LNCaP clone FGC (cell line): ENCODE results near the gene DTWD2.
"Not testable (repeated sequence)": the region's sequence is repeated elsewhere in the genome, so short reads cannot be mapped to it uniquely, and the experiment has no call there.

ENCODE experiments used
- DNase-seq: peaks from one replicate; pipeline ENCODE4 v3.0.0-alpha.2; 2011; ENCODE audit warnings: low read depth
- H3K4me3 ChIP-seq: 2 replicates; pipeline ENCODE4 v1.5.1; 2011; ENCODE audit warnings: mild to moderate bottlenecking, low read depth, low read length, control low read depth
- TF ChIP-seq, protein P1 (sequence below): IDR thresholded peaks from 2 replicates; pipeline ENCODE4 v1.5.1; 2012; ENCODE audit warnings: mild to moderate bottlenecking; ENCODE audit not compliant: control insufficient read depth, insufficient read depth; ENCODE audit errors: extremely low read depth

Gene DTWD2

DNA sequence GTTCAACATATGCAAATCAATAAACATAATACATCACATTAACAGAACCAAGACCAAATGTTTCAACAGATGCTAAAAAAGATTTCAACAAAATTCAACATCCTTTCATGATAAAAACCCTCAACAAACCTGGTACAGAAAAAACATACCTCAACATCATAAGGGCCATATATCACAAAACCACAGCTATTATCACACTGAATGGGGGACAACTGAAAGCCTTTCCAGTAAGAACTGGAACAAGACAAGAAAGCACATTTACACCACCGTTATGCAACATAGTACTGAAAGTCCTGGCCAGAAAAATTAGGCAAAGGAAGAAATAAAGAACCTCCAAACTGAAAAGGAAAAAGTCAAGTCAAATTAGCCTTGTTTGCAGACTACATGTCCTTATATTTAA, 93.6 kb downstream of the DTWD2 start:
- DNase-seq: no peak
- H3K4me3 ChIP-seq: no peak overlapping the region
- TF ChIP-seq, protein P1, sequence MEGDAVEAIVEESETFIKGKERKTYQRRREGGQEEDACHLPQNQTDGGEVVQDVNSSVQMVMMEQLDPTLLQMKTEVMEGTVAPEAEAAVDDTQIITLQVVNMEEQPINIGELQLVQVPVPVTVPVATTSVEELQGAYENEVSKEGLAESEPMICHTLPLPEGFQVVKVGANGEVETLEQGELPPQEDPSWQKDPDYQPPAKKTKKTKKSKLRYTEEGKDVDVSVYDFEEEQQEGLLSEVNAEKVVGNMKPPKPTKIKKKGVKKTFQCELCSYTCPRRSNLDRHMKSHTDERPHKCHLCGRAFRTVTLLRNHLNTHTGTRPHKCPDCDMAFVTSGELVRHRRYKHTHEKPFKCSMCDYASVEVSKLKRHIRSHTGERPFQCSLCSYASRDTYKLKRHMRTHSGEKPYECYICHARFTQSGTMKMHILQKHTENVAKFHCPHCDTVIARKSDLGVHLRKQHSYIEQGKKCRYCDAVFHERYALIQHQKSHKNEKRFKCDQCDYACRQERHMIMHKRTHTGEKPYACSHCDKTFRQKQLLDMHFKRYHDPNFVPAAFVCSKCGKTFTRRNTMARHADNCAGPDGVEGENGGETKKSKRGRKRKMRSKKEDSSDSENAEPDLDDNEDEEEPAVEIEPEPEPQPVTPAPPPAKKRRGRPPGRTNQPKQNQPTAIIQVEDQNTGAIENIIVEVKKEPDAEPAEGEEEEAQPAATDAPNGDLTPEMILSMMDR: no peak

DNA sequence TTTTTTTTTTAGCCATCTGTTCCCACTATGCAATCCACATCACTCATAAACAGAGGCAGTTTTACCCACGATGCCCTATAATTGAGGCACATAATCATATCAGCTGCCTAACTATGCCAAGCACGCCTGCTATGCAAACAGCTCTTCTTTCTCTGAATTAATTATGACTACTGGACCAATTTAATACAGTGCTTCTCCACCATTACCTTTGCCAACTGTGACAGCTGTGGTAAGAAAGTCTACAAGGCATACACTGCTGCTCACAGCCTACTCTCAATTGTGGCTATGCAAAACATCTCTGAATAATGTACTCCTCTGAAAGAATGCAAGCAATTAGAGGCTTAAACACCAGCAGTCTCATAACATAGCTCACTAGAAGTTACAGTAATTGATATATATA, 97.1 kb downstream of the DTWD2 start:
- TF ChIP-seq, protein P1: no peak
- DNase-seq: no peak
- H3K4me3 ChIP-seq: no peak overlapping the region

DNA sequence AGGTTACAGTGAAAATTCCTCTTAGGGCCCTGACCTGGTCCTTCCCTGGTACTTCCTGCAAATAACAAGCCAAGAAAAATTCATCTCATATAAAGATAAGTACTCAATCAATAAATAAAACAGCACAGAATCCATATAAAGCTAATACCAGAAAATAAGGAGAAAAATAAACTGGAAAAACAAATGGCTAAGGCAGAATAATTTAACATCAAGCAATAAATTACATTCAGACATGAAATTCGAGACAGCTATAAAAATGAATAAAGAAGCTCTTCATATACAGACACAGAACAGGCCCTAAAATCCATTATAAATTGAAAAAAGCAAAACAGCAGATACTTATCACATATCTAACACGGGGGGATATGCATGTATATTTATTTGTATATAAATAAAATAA, 99.2 kb downstream of the DTWD2 start:
- H3K4me3 ChIP-seq: no peak overlapping the region
- TF ChIP-seq, protein P1: no peak
- DNase-seq: no peak

DNA sequence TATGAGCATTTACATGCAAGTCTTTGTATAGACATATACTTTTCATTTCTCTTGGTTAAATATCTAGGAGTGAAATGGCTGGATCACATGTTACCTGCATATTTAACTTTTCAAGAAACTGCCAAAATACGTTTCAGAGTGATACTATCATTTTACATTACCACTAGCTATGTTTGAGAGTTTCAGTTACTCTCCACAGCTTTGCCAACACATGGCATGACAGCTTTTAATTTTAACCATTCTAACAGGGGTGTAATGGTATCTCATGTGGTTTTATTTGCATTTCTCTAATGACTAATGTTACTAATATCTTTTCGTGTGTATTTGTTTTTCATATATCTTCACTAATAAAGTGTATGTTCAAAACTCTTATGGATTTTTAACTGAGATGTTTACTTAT, 99.8 kb downstream of the DTWD2 start:
- H3K4me3 ChIP-seq: no peak overlapping the region
- no peak for DNase-seq
- TF ChIP-seq, protein P1: no peak

DNA sequence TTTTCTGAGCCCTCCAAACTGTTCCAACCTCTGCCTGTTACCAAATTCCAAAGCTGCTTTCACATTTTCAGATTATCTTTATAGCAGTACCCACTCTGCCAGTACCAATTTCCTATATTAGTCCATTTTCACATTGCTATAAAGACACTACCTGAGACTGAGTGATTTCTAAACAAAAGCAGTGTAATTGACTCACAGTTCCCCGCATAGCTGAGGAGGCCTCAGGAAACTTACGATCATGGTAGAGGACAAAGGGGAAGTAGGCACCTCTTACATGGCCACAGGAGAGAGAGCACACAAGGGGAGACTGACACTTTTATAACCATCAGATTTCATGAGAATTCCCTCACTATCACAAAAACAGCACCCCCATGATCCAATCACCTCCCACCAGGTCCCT, 105.0 kb downstream of the DTWD2 start:
- no peak for DNase-seq
- TF ChIP-seq, protein P1: no peak
- no peak overlapping the region for H3K4me3 ChIP-seq

DNA sequence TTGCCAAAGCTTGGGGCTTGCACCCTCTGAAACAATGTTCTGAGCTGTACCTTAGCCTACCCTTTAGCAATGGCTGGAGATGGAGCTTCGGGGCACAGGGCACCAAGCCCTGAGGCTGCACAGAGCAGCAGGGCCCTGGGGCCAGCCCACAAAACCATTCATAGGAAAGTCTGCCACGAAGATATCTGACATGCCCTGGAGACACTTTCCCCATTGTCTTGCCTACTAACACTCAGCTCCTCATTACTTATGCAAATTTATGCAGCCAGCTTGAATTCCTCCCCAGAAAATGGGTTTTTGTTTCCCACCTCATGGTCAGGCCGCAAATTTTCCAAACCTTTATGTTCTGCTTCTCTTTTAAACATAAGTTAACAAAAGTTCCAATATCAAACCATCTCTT, 105.7 kb downstream of the DTWD2 start:
- no peak for DNase-seq
- H3K4me3 ChIP-seq: no peak overlapping the region
- TF ChIP-seq, protein P1: no peak

DNA sequence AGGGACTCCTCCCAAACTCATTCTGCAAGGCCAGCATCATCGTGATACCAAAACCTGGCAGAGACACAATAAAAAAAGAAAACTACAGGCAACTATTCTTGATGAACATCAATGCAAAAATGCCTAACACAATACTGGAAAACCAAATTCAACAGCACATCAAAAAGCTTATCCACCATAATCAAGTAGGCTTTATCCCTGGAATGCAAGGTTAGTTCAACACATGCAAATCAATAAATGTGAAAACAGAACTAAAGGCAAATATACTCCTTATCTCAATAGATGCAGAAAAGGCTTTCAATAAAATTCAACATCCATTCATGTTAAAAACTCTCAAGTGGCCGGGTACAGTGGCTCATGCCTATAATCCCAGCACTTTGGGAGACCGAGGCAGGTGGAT, 111.5 kb downstream of the DTWD2 start:
- not testable (repeated sequence) for H3K4me3 ChIP-seq, DNase-seq

DNA sequence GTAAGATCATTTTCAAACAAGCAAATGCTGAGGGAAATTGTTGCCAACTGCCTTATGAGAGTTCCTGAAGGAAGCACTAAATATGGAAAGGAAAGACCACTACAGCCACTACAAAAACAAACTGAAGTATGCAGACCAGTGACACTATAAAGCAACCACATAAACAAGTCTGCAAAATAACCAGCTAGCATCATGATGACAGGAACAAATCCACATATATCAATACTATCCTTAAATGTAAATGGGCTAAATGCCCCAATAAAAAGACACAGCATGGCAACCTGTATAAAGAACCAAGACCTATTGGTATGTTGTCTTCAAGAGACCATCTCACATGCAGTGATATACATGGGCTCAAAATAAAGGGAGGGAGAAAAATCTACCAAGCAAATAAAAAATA, 113.2 kb downstream of the DTWD2 start:
- TF ChIP-seq, protein P1: no peak
- H3K4me3 ChIP-seq: no peak overlapping the region
- no peak for DNase-seq
